Esophagus (tissue), 2 donors: ENCODE results near the gene NDP. TPM values are rescaled to one million over a fixed set of nuclear protein-coding genes. Genes with fewer than 3 reads are reported as not detected.

Experiments
- H3K27ac ChIP-seq, 2 donors: one replicate each; pipeline ENCODE4 v1.5.1; 2013; ENCODE audit warnings: low read depth in 2 of 2, mild to moderate bottlenecking in 2 of 2, inconsistent platforms in 1 of 2, low read length in 1 of 2, moderate library complexity in 1 of 2
- H3K27me3 ChIP-seq, 2 donors: one replicate each; pipeline ENCODE4 v1.6.1; 2013; ENCODE audit warnings: low read length in 2 of 2, control low read depth in 1 of 2, mild to moderate bottlenecking in 1 of 2; ENCODE audit not compliant: insufficient read depth in 2 of 2, control insufficient read depth in 1 of 2
- H3K36me3 ChIP-seq, 2 donors: one replicate each; pipeline ENCODE4 v1.6.1; 2013; ENCODE audit warnings: low read length in 1 of 2; ENCODE audit not compliant: control insufficient read depth in 2 of 2, insufficient read depth in 2 of 2
- H3K4me1 ChIP-seq, 2 donors: one replicate each; pipeline ENCODE4 v1.6.1; 2013; ENCODE audit warnings: low read length in 1 of 2; ENCODE audit not compliant: control insufficient read depth in 2 of 2, insufficient read depth in 2 of 2
- H3K4me3 ChIP-seq, 2 donors: one replicate each; pipeline ENCODE4 v1.5.1; 2013; ENCODE audit warnings: low read length in 2 of 2, mild to moderate bottlenecking in 2 of 2, low read depth in 1 of 2, moderate library complexity in 1 of 2
- H3K9me3 ChIP-seq, 2 donors: one replicate each; pipeline ENCODE4 v1.6.1; 2013; ENCODE audit warnings: mild to moderate bottlenecking in 2 of 2, low read depth in 1 of 2, low read length in 1 of 2, moderate library complexity in 1 of 2; ENCODE audit not compliant: control insufficient read depth in 2 of 2, insufficient read depth in 1 of 2
- WGBS, 2 donors: extraction: QIAGEN DNeasy Blood & Tissue Kit; methylation state at CpG; one replicate each; pipeline ENCODE4 v1.1.7; 2013; 5-methylcytosine and 5-hydroxymethylcytosine counted together
- polyA plus RNA-seq, 2 donors: library from polyadenylated mRNA; stranded (reverse); fragments of 200-250 nt; gene quantifications; one replicate each; pipeline ENCODE4 v1.2.3, GENCODE V29; 2013
- donor health status: healthy with polysubstance abuse.
- donor health status: Bipolar disorder and iron deficiency.

The NDP gene
- polyA plus RNA-seq, 2 donors: 0.01 TPM; not detected in 1

- H3K9me3 ChIP-seq: no peaks in the 10 kb centered on the region
- H3K4me3 ChIP-seq: no peak overlapping the region
- no peaks in the 10 kb centered on the region for H3K27me3 ChIP-seq
- peaks cover 0 to 3% of the 10 kb centered on the region in 2 donors for H3K4me1 ChIP-seq
- 90 to 95% methylated on average over 6 of the region's 6 CpGs for WGBS, 2 donors
- H3K27ac ChIP-seq: no peak overlapping the region
- H3K36me3 ChIP-seq: no peaks in the 10 kb centered on the region
Measured at GRCh38 chrX:43974741-43975465, 1.7 kb upstream of the NDP start.

- H3K36me3 ChIP-seq: no peaks in the 10 kb centered on the region
- H3K4me3 ChIP-seq: no peak overlapping the region
- H3K27me3 ChIP-seq: no peaks in the 10 kb centered on the region
- no peaks in the 10 kb centered on the region for H3K9me3 ChIP-seq
- H3K4me1 ChIP-seq: peaks cover 0 to 3% of the 10 kb centered on the region in 2 donors
- H3K27ac ChIP-seq: no peak overlapping the region
- WGBS, 2 donors: 37 to 53% methylated on average over 2 of the region's 2 CpGs
Measured at GRCh38 chrX:43974100-43974475, 898 bp upstream of the NDP start.

- Histone ChIP-seq H3K4me3 (peak overlapping the region in 1 of 2 donors; percentile 38), H3K27ac (no peak overlapping the region), H3K4me1 (peaks cover 0 to 3% of the 10 kb centered on the region in 2 donors), H3K36me3 (no peaks in the 10 kb centered on the region), H3K9me3 (no peaks in the 10 kb centered on the region), H3K27me3 (no peaks in the 10 kb centered on the region)
- WGBS, 2 donors: 39 to 46% methylated on average over 19 of the region's 19 CpGs
Measured at GRCh38 chrX:43971966-43972961, 926 bp downstream of the NDP start.

- peaks cover 0 to 3% of the 10 kb centered on the region in 2 donors for H3K4me1 ChIP-seq
- H3K27ac ChIP-seq: no peak overlapping the region
- H3K27me3 ChIP-seq: no peaks in the 10 kb centered on the region
- 78 to 87% methylated on average over 5 of the region's 5 CpGs for WGBS, 2 donors
- H3K36me3 ChIP-seq: no peaks in the 10 kb centered on the region
- no peak overlapping the region for H3K4me3 ChIP-seq
- no peaks in the 10 kb centered on the region for H3K9me3 ChIP-seq
Measured at GRCh38 chrX:43970528-43970927, 2.7 kb downstream of the NDP start.

GRCh38 chrX:43969504-43970501 is 3.4 kb downstream of the NDP start:
- Histone ChIP-seq H3K27ac (no peak overlapping the region), H3K27me3 (no peaks in the 10 kb centered on the region), H3K9me3 (no peaks in the 10 kb centered on the region), H3K36me3 (no peaks in the 10 kb centered on the region), H3K4me1 (peaks cover 0 to 3% of the 10 kb centered on the region in 2 donors), H3K4me3 (no peak overlapping the region)
- WGBS, 2 donors: 64 to 82% methylated on average over 19 of the region's 19 CpGs

- H3K4me1 ChIP-seq: peaks cover 0 to 3% of the 10 kb centered on the region in 2 donors
- WGBS, 2 donors: 49 to 60% methylated on average over 4 of the region's 4 CpGs
- no peaks in the 10 kb centered on the region for H3K36me3 ChIP-seq
- no peaks in the 10 kb centered on the region for H3K27me3 ChIP-seq
- no peaks in the 10 kb centered on the region for H3K9me3 ChIP-seq
- H3K27ac ChIP-seq: no peak overlapping the region
- no peak overlapping the region for H3K4me3 ChIP-seq
Measured at GRCh38 chrX:43968359-43968781, 4.8 kb downstream of the NDP start.

- Histone ChIP-seq H3K27ac (no peak overlapping the region), H3K4me1 (no peaks in the 10 kb centered on the region), H3K9me3 (no peaks in the 10 kb centered on the region), H3K4me3 (no peak overlapping the region), H3K36me3 (no peaks in the 10 kb centered on the region), H3K27me3 (no peaks in the 10 kb centered on the region)
- WGBS, 2 donors: 57 to 72% methylated on average over 3 of the region's 3 CpGs
Measured at GRCh38 chrX:43964936-43965335, 8.3 kb downstream of the NDP start.

- WGBS, 2 donors: 67 to 81% methylated on average over 3 of the region's 3 CpGs
- no peak overlapping the region for H3K27ac ChIP-seq
- H3K4me1 ChIP-seq: no peaks in the 10 kb centered on the region
- H3K9me3 ChIP-seq: no peaks in the 10 kb centered on the region
- H3K36me3 ChIP-seq: no peaks in the 10 kb centered on the region
- H3K27me3 ChIP-seq: no peaks in the 10 kb centered on the region
- no peak overlapping the region for H3K4me3 ChIP-seq
Measured at GRCh38 chrX:43963726-43964125, 9.5 kb downstream of the NDP start.

- no peaks in the 10 kb centered on the region for H3K9me3 ChIP-seq
- no peak overlapping the region for H3K27ac ChIP-seq
- H3K4me3 ChIP-seq: no peak overlapping the region
- WGBS, 2 donors: 83 to 92% methylated on average over 9 of the region's 9 CpGs
- H3K4me1 ChIP-seq: no peaks in the 10 kb centered on the region
- no peaks in the 10 kb centered on the region for H3K36me3 ChIP-seq
- no peaks in the 10 kb centered on the region for H3K27me3 ChIP-seq
Measured at GRCh38 chrX:43962636-43963035, 10.6 kb downstream of the NDP start.
